GM13977 (cell line): ENCODE results near the gene MARK2.

ENCODE experiments used
- DNase-seq: peaks from one replicate; pipeline ENCODE4 v3.0.0; 2012; ENCODE audit warnings: low spot score
- in situ Hi-C: fragments of 300-500 bp; cut with MboI; formaldehyde crosslinking; loops from one replicate; pipeline ENCODE4 v1.12.0; 2022; ENCODE audit warnings: low sequenced_read_pairs, low pct_unique_long_range_greater_than_20kb, mixed read lengths, inconsistent platforms; ENCODE audit not compliant: unreplicated experiment
- TF ChIP-seq, protein P1 (sequence below): IDR thresholded peaks from 2 replicates; pipeline ENCODE4 v1.5.1; 2012; ENCODE audit warnings: mild to moderate bottlenecking, control low read depth; ENCODE audit not compliant: insufficient read depth; ENCODE audit errors: extremely low read depth, missing control alignments

MARK2 gene

DNA sequence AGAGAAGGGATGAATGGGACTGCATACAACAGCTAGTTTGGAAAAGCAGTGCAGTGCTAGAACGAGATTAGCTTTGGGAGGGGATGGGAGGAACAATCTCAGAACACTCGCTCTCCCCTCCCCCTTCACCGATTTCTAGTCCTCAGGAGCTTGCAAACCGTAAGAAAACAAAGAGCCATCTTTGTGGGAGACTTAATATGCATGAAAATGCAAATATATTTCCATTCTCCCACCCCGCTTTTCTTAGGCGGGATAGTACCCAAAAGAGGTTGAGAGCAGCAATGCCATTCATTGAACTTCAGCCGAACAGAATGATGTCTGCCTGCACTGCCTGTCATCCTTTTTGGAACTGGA is 24.6 kb upstream of the MARK2 start:
- in situ Hi-C loops, result no loop called here
- DNase-seq, result no peak
- TF ChIP-seq, protein P1, sequence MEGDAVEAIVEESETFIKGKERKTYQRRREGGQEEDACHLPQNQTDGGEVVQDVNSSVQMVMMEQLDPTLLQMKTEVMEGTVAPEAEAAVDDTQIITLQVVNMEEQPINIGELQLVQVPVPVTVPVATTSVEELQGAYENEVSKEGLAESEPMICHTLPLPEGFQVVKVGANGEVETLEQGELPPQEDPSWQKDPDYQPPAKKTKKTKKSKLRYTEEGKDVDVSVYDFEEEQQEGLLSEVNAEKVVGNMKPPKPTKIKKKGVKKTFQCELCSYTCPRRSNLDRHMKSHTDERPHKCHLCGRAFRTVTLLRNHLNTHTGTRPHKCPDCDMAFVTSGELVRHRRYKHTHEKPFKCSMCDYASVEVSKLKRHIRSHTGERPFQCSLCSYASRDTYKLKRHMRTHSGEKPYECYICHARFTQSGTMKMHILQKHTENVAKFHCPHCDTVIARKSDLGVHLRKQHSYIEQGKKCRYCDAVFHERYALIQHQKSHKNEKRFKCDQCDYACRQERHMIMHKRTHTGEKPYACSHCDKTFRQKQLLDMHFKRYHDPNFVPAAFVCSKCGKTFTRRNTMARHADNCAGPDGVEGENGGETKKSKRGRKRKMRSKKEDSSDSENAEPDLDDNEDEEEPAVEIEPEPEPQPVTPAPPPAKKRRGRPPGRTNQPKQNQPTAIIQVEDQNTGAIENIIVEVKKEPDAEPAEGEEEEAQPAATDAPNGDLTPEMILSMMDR, result no peak

DNA sequence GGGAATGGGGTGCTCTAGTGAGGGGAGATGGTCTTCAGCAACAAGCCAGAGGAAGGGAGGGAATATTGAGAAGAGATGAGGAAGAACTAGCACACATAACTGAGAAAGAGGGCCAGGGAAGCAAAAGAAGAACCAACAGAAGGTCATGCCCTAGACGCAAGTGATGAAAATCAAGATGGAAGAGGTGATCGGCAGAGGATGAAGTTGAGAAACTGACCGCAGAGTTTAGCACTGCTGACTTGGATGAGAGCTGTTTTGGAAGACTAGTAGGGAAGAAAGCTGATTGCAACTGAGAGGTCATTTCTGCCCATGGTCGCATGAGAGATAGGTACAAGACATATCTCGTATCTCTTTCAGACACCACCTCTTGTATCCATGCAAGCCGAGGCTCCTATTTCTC is 22.7 kb upstream of the MARK2 start:
- DNase-seq, result no peak
- TF ChIP-seq, protein P1, result no peak
- in situ Hi-C loops, result no loop called here

GRCh38 chr11:63816732-63817131 is 22.2 kb upstream of the MARK2 start:
- DNase-seq, result no peak
- TF ChIP-seq, protein P1, result no peak
- in situ Hi-C loops, result no loop called here

GRCh38 chr11:63817758-63818498 is 21.0 kb upstream of the MARK2 start:
- in situ Hi-C loops, result no loop called here

GRCh38 chr11:63818609-63819008 is 20.3 kb upstream of the MARK2 start:
- in situ Hi-C loops, result no loop called here
- TF ChIP-seq, protein P1, result no peak
- no peak for DNase-seq

More at GRCh38 chr11:63817758-63818498, 21.0 kb upstream of the MARK2 start:
- TF ChIP-seq, protein P1, result no peak
- DNase-seq, result no peak

- DNase-seq, result no peak
- in situ Hi-C loops, result no loop called here
- TF ChIP-seq, protein P1, result no peak
These were observed 17.5 kb upstream of the MARK2 start for GRCh38 chr11:63821411-63821810.
